HG02973 (cell line): Measurements from ENCODE around the gene C1orf74.
A peak's percentile ranks its signal among the peaks of the same experiment; 100 is the strongest.

Experiments used
- ATAC-seq: cut with Tn5 transposase; IDR thresholded peaks from one replicate; pipeline ENCODE4 v1.9.1; 2021; ENCODE audit warnings: moderate library complexity; ENCODE audit not compliant: unreplicated experiment

Gene C1orf74

DNA sequence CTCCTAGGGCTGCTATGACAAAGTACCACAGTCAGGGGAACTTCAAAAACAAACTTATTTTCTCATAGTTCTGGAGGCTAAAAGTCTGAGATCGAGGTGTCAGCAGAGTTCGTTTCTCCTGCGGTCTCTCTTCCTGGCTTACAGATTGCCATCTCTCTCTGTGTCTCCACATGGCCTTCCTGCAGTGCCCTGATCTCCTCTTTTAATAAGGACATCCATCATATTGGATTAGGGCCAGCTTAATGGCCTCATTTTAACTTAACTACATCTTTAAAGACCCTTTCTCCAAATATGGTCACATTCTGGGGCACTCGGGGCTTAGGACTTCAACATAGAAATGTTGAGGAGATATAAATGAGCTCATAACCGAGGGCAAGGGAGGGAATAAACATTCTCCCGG, 12.2 kb downstream of the C1orf74 start:
- no peak for ATAC-seq

DNA sequence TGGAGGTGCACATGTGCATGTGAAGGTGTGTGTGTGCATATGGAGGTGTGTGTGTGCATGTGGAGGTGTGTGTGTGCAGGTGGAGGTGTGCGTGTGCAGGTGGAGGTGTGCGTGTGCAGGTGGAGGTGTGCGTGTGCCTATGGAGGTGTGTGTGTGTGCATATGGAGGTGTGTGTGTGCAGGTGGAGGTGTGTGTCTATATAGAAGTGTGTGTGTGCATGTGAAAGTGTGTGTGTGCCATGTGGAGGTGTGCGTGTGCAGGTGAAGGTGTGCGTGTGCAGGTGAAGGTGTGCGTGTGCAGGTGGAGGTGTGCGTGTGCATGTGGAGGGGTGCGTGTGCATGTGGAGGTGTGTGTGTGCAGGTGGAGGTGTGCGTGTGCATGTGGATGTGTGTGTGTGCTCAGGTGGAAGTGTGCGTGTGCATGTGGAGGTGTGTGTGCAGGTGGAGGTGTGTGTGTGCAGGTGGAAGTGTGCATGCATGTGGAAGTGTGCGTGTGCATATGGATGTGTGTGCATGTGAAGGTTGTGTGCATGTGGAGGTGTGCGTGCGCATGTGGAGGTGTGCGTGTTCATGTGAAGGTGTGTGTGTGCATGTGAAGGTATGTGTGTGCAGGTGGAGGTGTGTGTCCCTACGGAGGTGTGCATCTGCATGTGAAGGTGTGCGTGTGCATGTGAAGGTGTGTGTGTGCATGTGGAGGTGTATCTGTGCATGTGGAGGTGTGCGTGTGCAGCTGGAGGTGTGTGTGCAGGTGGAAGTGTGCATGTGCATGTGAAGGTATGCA, 13.5 kb downstream of the C1orf74 start:
- ATAC-seq, result no peak

DNA sequence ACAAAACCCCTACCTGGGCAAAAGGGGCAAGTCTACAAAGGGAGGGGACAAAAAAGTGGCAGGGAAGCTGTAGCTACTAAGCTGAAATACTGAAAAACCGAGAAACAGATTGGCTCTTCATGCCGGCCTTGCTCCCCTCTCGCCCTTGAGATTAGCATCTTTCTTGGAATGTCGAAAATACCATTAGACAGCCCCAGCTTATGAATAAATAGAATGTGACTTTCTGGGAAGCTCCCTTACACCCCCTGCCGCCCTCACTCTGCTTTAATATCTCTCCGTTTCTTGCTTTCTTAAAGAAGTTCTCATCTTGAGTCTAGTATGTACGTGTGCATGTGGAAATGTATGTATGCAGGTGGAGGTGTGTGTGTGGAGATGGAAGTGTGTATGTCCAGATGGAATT, 14.4 kb downstream of the C1orf74 start:
- ATAC-seq, result no peak

DNA sequence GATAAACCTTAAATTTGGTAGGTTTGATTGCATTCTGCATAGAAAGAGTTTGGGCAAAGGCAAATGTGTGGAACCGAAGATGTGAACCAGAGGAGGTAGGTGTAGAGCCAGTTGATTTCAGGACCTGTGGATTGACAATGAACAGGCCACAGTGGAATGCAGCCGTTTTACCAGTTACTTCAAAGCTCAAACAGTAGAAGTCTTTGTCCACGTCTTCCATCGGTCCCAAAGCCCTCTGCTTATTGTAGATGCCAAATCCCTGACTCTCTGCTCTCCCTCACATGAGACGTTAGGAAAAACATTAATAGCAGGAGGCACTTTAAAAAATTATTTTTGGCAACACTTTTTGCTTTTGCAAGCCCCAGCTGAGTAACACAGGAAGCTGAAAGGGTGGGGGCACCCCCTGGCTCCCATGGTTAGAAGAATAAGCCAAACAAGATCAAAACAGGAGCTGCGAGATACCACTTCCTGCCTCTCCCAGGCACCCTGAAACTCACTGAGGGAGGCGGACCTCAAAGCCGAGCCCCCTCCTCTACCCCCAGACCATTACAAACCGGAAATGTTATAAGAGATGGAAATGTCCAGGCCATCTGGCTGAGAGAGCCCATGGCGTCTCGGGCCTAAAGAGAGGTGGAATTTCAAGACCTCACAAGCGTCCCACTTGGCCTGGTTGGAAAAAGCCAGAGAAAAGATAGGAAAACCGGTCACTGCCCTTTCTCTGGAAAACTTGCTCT, 15.0 kb downstream of the C1orf74 start:
- ATAC-seq, result peak; percentile 64

DNA sequence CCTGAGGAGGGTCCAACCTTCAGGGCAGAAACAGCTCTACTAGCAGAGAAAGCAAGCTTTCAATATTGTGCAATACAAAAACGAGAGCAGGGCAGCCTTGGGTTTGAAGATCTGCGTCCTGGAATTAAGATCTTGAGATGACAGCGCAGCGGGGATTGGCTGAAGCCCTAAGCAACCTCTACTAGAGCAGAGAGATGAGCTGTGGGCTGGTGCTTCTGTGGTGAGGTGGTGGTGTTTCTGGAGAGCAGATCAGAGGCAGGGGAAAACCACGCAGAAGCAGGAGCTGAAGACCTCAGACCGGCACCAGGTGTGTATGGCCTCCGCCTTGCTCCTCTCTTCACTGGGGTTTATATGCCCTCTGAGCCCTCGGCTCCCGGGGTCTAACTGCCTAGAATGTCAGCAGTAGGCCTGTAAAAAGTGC, 16.0 kb downstream of the C1orf74 start:
- peak; percentile 88 for ATAC-seq

DNA sequence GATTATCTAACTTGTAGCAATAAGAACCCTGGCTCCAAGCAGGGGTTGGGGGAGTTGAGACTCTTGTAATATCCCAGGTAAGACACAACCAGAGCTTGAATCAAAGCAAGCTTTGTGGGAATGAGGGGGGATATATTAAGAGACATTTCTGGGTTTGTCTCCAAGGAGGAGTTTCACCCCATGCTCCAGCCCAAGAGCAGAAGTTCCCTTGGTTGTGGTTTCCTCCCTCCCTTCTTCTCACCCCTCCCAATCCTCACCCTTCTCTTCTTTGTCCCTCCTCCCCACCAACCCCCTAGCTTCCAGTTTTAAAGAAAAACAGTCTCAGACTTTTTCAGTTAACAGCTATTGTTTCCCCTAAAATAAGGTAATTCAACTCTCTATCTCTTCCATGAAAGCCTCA, 16.7 kb downstream of the C1orf74 start:
- no peak for ATAC-seq

DNA sequence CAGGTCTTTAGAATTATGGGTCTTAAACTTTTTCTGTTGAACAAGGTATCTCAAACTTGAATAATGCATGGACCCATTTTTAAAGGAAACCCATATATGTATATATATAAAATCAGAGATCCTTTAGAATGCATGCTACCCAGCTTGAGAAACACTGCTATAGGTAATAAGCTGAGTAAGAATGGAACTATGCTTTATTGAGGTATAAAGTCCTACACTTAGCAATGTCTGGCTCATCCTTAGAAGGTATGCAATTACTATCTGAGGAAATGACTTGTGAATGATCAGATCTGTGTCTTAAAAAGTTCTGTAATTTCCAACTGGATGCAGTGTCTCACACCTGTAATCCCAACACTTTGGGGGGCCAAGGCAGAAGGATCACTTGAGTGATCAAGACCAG, 17.3 kb downstream of the C1orf74 start:
- ATAC-seq, result no peak

DNA sequence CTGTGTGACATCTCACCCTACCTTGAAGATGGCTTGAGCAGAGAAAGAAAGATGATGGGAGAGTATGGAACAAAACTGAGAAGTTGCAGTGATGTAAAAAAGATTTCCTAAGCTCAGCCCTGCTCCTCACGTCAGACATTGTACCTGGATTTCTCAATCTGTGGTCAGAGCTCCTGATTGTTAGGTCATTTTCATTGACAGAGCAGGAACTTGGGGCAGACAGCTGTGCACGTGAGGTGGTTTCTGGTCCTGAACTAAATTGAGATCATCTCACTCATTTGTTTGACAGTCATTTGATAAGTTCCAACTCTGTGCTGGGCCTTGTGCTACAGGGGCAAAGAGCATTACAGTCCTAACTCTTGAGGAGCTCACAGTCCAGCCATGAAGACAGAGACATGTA, 18.3 kb downstream of the C1orf74 start:
- ATAC-seq, result no peak

DNA sequence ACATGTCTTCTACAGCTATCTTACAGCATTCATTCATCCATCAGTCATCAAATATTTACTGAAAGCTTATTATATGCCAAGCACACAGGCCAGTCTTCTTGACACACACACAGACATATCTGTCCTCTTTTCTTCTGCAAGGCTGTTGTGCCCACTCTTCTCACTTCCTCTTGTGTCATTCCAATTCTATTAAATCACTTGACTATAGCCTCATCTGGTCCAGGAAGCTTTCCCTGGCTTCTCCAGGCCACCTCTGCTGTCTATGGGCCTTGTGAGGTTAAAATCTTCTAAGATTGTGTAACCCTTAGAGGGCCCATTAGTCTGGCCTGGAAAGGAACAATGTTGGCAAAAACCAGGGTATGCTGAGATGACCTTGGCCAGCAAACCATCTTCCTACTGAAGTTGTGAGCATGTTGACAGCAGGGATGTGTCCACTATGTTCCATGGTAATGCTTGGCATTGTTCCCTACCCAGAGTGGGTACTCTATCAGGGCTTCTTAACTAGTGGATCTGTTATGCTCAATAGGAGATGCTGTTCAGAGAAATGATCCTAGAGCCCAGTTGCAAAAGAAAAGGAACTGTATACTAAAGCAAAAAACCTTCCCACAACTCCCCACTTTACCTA, 23.2 kb downstream of the C1orf74 start:
- ATAC-seq, result no peak

DNA sequence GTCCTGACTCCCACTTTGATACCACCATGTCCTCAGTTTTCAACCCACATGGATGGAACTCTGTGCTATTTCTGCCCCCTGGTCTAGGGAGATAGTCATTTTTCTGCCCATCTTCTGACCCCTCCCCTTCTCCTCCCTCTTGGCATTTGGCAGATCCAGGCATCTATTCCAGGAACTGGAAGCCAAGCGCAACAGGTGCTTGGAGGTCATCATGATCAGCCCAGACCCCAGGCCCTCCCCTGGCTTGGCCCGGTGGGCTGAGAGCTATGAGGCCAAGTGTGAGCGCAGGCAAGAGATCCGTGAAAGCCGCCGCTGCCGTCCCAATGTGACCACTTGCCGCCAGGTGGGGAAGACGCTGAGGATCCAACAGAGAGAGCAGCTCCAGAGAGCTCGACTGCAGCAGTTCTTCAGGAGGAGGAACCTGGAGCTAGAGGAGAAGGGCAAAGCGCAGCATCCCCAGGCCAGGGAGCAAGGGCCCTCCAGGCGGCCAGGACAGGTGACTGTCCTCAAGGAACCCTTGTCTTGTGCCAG, 24.5 kb downstream of the C1orf74 start:
- no peak for ATAC-seq

DNA sequence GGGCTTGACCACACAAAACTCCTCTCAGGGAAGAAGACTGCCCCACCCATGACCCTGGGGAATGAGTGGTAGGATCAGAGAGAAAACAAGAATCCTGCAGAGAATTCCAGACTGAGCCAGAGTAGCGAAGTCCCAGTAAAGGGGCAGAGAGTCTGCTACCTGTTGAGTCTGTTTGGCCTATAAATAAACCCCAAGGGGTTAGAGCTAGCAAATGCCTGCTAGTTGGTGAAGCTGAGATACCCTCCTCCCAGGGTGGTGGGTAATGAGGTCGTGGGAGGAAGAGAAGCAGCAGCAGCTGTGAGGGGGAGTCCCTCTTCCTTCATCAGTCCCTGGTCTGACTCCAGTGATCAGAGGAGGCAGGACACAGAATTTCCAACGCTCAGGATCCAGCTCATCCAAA, 26.0 kb downstream of the C1orf74 start:
- no peak for ATAC-seq

DNA sequence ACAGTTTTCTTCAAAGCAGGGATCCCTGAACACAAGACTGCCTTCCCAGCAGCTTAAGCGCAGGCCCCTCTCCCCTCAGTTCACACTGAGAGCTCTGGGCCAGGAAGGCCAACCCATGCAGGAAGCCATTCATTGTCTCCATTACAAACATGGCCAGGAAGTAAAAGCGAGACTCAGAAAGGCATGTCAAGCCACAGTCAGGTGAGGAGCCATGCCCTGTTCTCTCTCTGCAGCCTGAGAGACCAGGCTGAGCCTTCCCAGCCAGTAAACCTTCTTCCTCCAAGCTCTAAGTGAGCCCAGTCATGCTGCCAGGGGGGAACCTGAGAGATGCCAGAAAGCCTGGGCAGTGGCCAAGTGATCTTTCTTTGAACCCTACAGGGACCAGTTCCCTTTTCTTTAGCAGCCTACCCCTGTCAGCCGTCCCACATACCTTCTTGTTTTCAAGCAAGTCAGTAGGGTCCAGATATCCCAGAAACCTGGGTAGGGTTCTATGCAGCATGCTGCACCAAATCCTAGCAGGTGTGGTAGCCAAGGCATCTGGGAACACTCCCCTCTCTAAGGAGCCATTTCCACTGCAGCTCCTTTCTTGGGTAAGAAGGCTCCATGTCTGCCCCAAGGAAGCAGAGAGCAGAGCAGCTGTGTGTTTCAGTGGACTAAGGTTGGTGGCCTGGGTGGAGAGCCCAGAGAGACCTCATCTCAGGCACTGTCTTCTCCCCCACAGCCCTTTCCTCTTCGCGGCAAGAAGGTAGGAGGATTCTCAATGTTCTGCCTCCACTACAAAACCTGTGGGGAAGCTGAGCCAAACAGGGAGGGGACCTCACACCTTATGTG, 27.5 kb downstream of the C1orf74 start:
- peak; percentile 30 for ATAC-seq

DNA sequence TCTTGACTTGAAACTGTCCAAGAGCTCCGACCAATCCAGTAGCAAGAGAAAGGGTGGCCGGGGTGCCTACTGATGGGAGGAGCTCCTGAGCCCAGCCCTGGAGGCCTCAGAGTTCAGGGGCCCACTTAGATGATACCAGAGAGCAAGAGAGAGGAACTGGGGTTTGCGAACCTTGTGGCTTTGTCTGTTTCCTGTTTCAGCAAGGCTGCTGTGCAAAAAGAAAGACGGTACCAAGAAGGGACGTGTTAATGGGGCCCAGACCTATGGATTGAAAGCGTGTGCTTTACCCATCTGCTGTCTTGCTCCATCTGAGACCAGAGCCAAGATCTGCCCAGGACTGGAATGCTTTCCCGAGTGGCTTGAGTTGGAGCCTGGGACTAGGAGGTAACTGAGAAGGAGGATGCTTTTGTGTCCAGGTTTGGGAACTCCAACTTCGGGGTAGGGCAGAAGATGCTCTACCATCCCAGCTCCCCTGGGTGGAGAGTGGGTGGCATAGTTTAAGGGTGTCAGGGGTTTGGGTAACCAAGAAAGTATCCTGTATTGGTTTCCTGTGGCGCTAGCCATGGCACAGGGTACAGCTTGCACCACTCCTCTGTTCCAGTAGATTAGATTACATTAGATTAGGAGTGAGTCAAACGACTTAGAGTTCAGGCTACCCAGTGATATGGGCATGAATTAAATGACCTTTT, 28.3 kb downstream of the C1orf74 start, which contains the start of gene TRAF3IP3:
Gene TRAF3IP3 (plus strand): TSS at position 128 of the 689 bp plus-strand sequence. CDS start 3,987 bp downstream, outside the sequence.
- ATAC-seq, result peak; percentile 73

DNA sequence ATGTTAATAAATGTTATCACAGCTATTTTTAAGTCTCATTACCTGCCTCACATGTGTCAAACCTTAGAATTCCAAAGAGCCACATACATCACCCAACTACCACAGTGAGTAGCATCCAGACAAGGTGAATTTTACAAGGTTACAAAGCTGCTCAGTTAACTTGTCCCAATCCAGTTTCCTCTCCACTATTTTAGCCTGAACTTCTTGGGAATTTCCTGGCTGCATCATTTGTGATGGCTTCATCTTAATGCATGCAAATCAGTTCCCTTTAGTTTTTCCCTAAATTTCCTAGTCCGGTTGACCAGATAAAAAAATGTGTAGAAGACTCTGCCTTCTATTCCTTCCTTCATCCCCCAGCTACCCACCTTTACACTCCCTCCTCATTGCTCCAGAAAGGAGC, 29.1 kb downstream of the C1orf74 start:
- no peak for ATAC-seq

DNA sequence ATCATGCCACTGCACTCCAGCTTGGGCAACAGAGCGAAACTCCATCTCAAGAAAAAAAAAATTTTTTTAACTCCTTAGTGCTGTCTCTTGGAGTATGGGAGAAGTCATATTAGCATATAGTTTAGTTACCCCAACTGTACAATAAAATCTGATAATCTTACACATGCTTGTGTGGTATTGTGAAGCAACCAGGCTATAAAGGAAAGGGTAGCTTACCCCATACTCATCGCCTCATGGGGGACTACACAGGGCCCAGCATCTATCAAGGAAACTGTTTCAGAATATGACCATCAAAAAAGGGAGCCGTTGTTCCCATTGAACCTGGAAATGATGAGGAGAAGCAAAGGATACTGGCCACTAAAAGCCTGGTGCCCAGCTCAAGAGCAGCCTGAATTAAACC, 31.5 kb downstream of the C1orf74 start:
- ATAC-seq, result no peak

DNA sequence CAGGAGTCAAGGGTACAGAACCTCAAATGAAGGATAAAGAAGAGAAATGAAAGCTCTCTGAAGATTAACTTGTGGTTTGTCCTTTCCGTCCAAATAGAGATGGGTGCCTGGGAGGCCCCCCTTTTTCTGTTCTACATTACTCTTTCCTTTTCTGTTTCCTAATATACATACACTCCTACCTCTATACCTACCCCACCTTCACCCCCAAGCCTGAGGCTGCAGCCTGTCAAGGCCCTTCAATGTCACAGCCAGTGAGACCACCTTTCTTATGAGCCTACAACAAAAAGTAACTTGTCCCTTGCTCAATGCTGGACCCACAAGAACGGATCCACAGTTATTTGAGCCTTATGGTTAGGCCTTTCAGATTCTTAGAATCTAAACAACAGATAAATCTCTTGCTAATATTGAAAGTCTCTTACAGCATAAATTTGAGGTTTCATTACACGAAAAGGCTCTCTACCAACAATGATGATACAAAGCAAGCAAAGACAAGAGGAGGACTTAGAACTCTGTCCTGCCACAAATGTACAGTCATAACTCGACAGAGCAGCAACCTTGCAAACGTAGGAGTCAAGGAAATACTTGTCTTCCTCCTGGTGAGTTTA, 32.6 kb downstream of the C1orf74 start:
- ATAC-seq, result peak; percentile 49

DNA sequence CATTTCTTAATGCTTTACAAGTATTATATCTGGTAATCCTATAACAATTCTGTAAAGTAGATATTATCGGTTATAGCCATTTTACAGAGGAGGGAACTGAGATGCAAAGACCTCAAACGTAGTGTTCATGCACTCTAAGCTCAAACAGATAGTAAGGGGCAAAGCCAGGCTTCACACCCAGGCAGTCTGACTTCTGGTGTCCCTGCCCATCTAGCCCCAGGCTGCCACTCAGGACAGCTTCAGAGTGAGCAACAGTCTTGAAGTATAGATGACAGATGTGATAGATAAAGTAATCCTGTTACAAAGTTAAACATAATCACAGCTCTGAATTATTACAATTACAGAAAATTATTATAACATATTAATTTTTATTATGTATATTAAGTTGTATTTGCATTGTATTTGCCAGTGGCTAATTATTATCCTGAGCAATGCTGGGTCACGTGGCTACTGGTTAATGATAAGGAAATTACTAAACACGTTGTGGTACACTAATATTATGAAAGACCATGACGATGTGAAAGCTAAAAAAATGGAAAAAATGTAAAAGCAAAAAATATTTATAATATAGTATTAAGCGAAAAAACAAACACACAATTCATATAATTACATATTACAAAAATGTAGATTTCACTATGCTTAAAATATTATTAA, 34.6 kb downstream of the C1orf74 start:
- ATAC-seq, result no peak

DNA sequence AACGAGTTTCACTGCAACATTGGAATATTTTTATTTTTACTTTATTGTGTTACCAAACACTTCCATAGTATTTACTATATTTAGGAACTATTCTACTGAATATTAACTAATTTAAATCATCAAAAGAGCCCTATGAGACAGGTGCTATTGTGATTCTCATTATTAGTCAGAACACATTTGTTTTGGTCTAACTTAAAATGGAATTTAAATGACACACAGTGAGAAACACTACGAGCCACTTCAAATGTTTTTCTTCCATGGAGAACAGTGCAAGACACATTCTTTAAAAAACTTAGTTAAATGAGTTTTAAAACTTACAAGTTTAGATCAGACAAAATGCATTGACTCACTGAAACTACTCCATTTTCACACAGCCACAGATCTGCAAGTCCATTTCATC, 35.2 kb downstream of the C1orf74 start:
- ATAC-seq, result no peak

DNA sequence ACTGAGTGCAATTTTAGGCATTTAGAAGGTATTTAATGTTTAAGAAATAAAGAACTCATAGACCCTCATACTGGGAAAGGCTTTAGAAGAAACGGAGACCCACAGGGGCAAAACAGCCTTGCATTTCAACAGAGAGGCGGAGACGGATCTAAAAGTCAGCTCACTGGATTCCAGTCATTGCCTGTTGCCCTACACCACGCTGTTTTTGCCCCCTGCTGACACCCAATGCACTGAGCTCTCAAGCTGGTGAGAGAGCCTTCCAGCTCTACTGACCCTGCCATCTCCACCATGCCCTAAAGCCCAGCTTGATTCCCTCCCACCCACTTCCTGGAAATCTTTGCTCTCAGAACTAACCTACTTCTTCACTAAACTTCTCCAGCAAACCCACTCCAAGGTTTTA, 35.7 kb downstream of the C1orf74 start:
- no peak for ATAC-seq
